Stimulated activated CD4-positive, alpha-beta T cell treated with anti-CD3 and anti-CD28 coated beads, TNF-alpha, amount 100 ng/mL, for 24 hours (primary cell): ENCODE data around the gene RNF187.
A peak's percentile ranks its signal among the peaks of the same experiment; 100 is the strongest.
"Not testable (repeated sequence)": the region's sequence is repeated elsewhere in the genome, so short reads cannot be mapped to it uniquely, and the experiment has no call there.

ENCODE experiments used
- DNase-seq, 3 experiments: peaks; one replicate each; pipeline ENCODE4 v3.0.0-alpha.2; 2020; ENCODE audit warnings: low read depth in 3 of 3

RNF187 gene

DNA sequence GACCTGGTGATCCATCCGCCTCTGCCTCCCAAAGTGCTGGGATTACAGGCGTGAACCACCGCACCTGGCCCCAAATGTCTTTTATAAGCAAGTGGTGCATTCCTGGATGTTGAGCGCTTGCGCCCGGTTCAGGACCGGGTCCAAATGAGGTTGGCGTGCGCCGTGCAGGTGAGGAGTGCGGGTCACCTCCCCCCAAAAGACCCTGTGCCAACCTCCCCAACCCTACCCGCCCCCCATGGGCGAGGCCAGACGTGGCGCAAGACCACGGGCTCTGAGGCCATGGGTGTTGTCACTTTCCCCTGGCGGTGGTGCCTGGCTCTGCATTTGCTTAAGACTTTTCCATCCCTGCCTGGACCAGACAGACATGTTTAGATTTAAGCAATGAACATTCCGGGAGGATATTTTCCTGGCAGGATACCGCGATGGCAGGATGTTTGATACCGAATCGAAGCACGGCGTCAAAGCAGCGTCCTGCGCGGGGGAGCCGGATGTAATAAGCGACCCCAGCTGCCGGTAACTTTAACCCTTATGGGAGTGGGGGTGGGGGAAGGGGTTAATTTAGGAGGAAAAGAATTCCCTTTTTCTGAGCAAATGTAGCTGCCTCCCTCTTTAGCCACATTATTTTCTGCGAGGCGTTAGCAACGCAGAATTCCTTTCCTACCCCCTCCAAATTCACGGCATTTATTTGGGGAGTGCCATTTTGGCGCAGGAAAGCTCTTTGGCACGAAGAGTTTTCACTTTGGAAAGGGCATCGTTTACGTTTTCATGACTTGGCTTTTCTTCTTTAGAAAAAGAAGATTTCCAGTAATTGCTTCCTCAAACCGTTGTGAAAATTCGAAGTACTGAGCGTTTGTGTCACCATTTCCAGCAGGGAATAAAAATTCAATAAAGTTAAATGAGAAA is 27.8 kb upstream of the RNF187 start:
- peak in 2 of 3 experiments; percentile 20 to 55 for DNase-seq

DNA sequence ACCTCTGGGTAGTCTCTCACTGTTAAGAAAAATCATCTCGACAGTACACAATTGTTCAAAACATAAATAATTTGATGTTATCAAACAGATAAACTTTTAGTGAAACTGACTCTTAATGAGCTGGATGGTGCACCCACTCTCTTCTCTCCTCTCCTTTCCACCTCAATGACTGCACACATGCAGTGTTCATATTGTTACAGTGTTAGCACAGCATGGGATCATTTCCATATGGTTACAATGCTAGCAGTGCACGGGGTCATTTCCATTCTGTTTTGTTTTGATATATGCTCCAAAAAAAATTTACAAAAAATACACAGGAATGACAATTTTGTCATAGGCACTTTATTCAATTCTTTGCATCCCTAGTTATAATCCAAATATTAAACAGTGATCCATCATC is 26.4 kb upstream of the RNF187 start:
- no peak for DNase-seq

DNA sequence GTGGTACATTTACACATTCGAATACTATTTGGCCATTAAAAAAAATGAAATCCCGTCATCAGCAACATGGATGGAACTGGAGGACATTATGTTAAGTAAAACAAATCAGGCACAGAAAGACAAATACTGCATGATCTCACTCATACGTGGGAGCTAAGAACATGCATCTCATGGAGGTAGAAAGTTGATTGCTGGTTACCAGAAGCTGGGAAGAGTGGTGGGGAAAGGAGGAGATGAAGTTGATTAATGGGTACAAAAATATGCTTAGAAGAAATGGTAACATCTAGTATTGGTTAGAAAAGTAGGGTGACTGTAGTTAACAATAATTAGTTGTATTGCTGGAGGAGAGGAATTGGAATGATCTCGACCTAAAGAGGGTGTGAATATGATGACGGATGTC is 24.6 kb upstream of the RNF187 start:
- DNase-seq = no peak

DNA sequence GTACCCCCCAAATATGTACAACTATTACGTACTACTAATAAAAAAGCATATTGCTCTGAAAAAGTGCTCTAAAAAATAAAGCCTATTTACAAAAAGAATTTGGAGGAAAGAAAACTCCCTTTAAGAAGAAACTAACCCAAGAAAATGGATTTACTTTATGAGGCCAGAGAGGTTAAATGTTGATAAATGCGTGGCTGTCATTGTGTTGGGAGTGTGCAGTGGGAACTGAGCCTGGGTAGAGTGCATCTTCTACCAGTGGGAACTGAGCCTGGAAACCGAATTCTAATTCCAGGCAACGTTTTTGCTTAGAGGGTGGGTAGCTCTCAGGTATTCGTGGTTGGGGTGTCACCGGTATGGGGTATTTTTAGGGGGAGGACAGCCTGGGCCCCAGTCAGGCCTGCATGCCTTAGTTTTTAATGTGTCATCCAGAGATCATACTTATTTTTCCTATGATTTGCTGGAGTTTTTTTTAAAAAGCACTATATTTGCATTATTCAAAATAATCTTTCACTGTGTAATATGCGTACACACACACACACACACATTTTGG is 24.1 kb upstream of the RNF187 start:
- no peak for DNase-seq

- DNase-seq = peak in 2 of 3 experiments; percentile 14 to 75
These were observed 23.4 kb upstream of the RNF187 start for GRCh38 chr1:228463559-228464455.

DNA sequence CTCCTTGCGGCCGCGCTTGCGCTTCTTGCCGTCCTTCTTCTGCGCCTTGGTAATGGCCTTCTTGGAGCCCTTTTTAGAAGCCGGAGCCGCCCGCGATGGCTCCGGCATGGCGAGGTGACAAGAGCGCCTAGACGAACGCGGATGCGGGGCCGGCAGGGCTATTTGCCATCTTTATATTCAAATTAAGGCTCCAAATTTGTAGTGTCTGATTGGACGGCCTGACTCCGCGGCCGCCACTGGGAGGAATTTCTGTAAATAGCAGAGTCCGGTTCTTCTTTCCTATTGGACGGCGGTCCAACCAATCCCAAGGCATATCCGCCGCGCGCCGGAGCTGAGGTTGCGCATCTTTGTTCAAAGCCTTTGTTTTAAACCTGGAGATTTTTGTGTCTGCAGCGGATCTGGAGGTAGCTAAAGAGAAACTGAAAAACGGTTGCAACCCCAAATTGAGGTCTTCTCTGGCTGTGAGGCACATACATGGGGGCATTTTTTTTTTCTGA is 22.6 kb upstream of the RNF187 start:
- DNase-seq = peak; percentile 73 to 86 (median 83)

DNA sequence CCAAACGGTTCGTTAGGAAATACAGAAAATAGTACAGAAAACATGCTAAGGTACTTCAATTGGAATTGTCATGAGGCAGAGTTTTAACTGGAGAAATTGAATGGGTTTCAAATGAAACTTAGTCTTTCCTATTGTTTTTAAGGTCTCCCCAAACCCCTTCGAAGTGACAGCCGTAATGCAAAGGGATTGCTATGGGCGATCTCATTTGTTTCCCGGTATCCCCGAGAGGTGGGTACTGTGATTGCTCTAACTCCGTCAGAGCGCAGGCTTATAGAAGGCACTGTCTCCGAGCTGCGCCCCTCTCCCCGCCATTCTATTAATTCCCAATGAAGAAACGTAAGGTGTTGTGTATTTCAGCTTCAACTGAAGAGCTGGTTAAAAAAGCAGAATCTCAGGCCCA is 22.0 kb upstream of the RNF187 start:
- no peak for DNase-seq

GRCh38 chr1:228465571-228466146 is 21.5 kb upstream of the RNF187 start:
- no peak for DNase-seq

GRCh38 chr1:228468188-228468587 is 19.0 kb upstream of the RNF187 start:
- not testable (repeated sequence) for DNase-seq

DNA sequence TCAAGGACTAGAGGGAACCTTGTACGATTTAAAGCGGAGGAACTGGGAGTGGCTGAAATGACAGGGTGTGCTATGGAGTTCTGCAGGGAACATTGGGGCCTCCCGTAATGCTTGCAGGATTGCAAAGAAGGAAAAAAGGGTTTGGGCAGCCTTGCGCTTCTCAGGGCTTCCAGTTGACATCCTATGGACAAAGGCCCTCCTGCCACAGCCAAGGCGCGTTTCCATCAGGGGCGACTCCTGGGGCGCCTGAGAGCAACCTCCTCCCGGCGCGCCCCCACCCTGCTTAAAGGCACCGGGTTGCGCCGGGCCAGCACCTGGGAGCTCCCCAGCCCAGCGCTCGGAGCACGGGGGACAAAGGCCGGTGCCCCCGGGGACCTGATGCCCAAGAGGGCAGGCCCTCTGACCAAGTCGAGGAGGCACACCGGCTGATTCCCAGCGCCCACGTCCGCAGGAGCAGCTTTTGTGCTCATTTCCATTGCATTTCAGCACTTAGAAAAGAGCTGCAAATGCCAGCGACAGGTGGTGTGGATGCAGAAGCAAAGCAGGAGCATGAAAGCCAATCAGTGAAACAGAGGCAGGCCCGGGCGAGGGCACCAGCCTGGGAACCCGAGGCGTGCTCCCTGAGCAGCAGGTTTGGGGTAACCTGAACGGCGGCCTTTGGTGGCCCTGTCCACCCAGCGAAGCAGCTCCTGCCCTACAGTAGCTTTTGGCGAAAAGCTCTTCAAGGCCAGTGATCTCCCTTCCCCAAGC is 17.6 kb upstream of the RNF187 start:
- DNase-seq = no peak

GRCh38 chr1:228471154-228471761 is 15.9 kb upstream of the RNF187 start:
- DNase-seq = no peak

- no peak for DNase-seq
These were observed 15.3 kb upstream of the RNF187 start for GRCh38 chr1:228471762-228472398.

- no peak for DNase-seq
These were observed 14.5 kb upstream of the RNF187 start for GRCh38 chr1:228472655-228473054.

- no peak for DNase-seq
These were observed 12.7 kb upstream of the RNF187 start for GRCh38 chr1:228474507-228474906.

DNA sequence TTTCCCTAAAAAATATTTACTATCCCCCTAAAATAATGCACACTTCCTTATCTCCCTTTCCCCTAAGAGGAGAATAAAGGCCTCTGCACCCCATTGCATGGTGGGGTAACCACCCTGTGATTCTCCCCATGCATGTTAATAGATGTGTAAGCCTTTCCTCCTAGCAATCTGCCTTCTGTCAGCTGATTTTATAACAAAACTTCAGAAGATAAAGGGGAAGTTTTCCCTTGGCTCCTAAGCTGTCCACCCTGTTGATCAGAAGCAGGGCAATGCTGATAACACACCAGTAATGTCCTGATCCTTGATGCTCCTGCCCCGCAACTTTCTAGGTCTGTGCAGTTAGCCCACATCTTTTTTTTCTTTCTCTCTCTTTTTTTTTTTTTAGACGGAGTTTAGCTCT is 11.4 kb upstream of the RNF187 start:
- DNase-seq = no peak

DNA sequence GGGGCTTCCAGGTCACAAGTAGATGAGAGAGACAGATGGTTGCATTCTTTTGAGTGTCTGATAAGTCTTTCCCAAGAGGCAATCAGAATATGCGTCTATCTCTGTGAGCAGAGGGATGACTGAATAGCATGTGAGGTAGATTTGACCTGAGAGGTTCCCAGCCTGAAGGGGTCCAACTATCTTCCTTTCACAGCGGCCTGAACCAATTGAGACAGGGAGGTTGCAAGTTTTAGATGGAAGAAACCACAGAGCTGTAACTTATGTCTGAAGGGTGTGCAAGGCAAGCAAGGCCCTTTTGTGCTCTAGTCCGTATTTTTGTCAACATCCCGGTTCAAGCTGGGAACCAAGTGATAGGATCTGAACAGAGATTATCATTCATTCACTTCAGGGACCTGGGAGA is 9.9 kb upstream of the RNF187 start:
- no peak for DNase-seq

DNA sequence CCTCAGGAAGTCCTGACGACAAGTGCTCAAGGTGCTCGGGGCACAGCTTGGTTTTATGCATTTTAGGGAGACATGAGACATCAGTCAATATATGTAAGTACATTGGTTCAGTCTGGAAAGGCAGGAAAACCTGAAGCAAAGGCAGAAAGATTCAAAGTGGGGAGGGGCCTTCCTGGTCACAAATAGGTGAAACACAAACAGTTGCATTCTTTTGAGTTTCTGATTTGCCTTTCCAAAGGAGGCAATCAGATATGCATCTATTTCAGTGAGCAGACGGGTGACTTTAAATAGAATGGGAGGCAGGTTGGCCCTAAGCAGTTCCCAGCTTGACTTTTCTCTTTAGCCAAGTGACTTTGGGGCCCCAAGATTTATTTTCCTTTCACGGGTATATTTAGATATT is 8.9 kb upstream of the RNF187 start:
- no peak for DNase-seq

GRCh38 chr1:228478912-228479711 is 8.1 kb upstream of the RNF187 start:
- DNase-seq = no peak

DNA sequence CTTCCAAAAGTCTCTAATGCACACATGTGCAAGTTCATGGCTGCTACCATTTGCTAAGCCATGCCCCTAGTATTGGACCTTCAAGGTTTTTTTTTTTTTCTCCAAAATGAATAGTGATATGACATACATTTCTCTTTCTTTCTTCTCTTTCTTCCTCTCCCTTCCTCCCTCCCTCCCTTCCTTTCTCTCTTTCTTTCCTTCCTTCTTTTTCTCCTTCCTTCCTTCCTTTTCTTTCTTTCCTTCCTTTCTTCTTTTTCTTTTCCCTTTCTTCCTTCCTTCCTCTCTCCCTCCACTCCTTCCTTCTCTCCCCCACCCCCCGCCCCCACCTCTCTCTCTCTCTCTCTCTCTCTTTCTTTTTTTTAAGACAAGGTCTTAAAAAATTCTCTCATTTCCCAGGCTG is 3.4 kb upstream of the RNF187 start:
- DNase-seq = no peak
